Panc1 (cell line): ENCODE measurements around the gene NDUFS6. TPM values are rescaled to one million over a fixed set of nuclear protein-coding genes. Genes with fewer than 3 reads are reported as not detected.

Source experiments
- ATAC-seq: fragments of 200-7000 bp; cut with Tn5 transposase; 2 replicates; pipeline ENCODE4 v1.9.1; 2020; ENCODE audit warnings: mild to moderate bottlenecking, moderate library complexity
- BruUV-seq: library from RNA; stranded (reverse); fragments of 400-500 nt; replicated peaks from 2 replicates; lab custom pipeline; 2021; lab: Mats Ljungman, UMichigan
- CTCF ChIA-PET: fragments of 300-600 bp; sonication (Branson Sonifier 250); formaldehyde crosslinking; loops from one replicate; lab custom pipeline; 2022; ENCODE audit warnings: antibody characterized with exemption; lab: Charles Lee
- POLR2A ChIA-PET: fragments of 300-600 bp; sonication (Branson Sonifier 250); formaldehyde crosslinking; loops from one replicate; lab custom pipeline; 2022; ENCODE audit warnings: antibody characterized with exemption; lab: Charles Lee
- DNase-seq: peaks from one replicate; pipeline ENCODE4 v3.0.0-alpha.2; 2010; ENCODE audit warnings: low read depth, low spot score
- H3K27ac ChIP-seq: 2 replicates; pipeline ENCODE4 v1.5.1; 2011; ENCODE audit warnings: mild to moderate bottlenecking, low read length, inconsistent platforms
- H3K27me3 ChIP-seq: fragments of 200-500 bp; sonication (Bioruptor generic); 2 replicates; pipeline ENCODE4 v1.6.0; 2014; ENCODE audit warnings: low read length, inconsistent platforms; ENCODE audit not compliant: control insufficient read depth, insufficient read depth
- H3K36me3 ChIP-seq: fragments of 200-500 bp; sonication (Bioruptor generic); 2 replicates; pipeline ENCODE4 v1.5.1; 2014; ENCODE audit warnings: inconsistent platforms, mild to moderate bottlenecking, low read length, moderate library complexity; ENCODE audit not compliant: control insufficient read depth, insufficient read depth
- H3K4me1 ChIP-seq: 2 replicates; pipeline ENCODE4 v1.5.1; 2011; ENCODE audit warnings: inconsistent platforms, mild to moderate bottlenecking, low read length, moderate library complexity; ENCODE audit not compliant: control insufficient read depth, insufficient read depth
- H3K4me3 ChIP-seq, 2 experiments: 2 replicates each; pipeline ENCODE4 v1.5.1; 2011 to 2012; ENCODE audit warnings: low read depth in 2 of 2, low read length in 2 of 2, mild to moderate bottlenecking in 2 of 2, inconsistent platforms in 1 of 2, moderate library complexity in 1 of 2
- H3K9me3 ChIP-seq: fragments of 200-500 bp; sonication (Bioruptor generic); 2 replicates; pipeline ENCODE4 v1.5.1; 2014; ENCODE audit warnings: low read depth, mild to moderate bottlenecking, inconsistent platforms, low read length, moderate library complexity; ENCODE audit not compliant: control insufficient read depth, insufficient read depth
- POLR2AphosphoS5 ChIP-seq: IDR thresholded peaks from 2 replicates; pipeline ENCODE4 v1.6.1; 2012; ENCODE audit warnings: mild to moderate bottlenecking, low read depth, low read length, moderate library complexity
- TCF7L2 ChIP-seq: IDR thresholded peaks from 2 replicates; pipeline ENCODE4 v1.6.1; 2011; ENCODE audit warnings: mild to moderate bottlenecking, low read depth, low read length, inconsistent platforms
- in situ Hi-C: cut with HindIII; loops from 2 replicates; pipeline ENCODE4 v1.10.0; 2016; ENCODE audit warnings: low sequenced_read_pairs, low pct_unique_long_range_greater_than_20kb
- intact Hi-C: fragments of 100-400 bp; cut with micrococcal nuclease; formaldehyde crosslinking; loops from one replicate; pipeline ENCODE4 v1.10.0; 2022; ENCODE audit not compliant: unreplicated experiment
- total RNA-seq: library from RNA; stranded (reverse); gene quantifications from one replicate; pipeline ENCODE4 v1.2.1, GENCODE V29; 2021; ENCODE audit not compliant: unreplicated experiment
- TF ChIP-seq, protein P1 (sequence below): fragments of 450-650 bp; IDR thresholded peaks from 2 replicates; pipeline ENCODE4 v1.5.1; 2017; ENCODE audit warnings: mild to moderate bottlenecking
- TF ChIP-seq, protein P2 (sequence below), 2 experiments: IDR thresholded peaks; 2 replicates each; pipeline ENCODE4 v1.6.1; 2011 to 2012; ENCODE audit warnings: low read depth in 2 of 2, control low read depth in 1 of 2, low read length in 1 of 2, mild to moderate bottlenecking in 1 of 2, moderate library complexity in 1 of 2; ENCODE audit not compliant: insufficient read depth in 1 of 2

Gene NDUFS6
- total RNA-seq, 1 experiment from 2014 or later: 70.6 TPM

DNA sequence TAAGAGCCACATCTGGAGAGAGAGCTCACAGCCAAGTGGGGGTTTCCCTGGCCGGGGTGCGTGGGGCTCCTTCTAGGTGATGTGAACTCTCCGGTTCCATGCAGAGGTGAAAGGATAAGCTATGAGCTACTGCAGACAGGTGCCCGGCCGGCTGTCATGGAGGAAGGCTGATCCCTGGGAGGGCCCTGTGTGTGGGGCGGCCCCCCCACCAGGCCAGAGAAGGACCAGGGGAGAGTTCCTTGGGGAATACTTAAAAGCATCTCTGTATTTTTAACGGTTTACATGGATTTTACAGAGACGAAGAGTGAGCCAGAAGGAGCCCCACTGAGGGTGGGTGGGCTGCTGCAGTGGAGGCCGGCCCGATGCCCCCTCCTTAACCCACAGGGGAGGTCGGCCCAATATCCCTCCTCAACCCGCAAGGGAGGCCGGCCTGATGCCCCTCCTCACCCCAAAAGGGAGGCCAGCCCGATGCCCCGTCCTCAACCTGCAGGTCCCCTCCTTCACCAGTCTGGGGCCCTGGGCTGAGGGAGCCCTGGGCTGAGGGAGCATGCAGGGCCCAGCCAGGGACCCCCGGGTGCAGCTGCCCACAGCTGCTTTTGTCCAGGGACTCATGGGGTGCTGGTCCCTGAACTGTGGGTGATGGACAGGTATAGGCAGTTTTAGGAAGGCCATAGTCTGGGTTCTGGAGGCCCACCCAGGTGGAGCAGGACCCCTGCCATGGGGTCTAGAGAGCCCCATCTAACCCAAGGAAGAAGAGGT, 33.5 kb upstream of the NDUFS6 start:
- Histone ChIP-seq H3K4me3 (no peak overlapping the region), H3K27ac (no peak overlapping the region), H3K27me3 (no peaks in the 10 kb centered on the region), H3K9me3 (no peaks in the 10 kb centered on the region), H3K36me3 (no peaks in the 10 kb centered on the region), H3K4me1 (0 out of 2 replicates have a peak, but pooled peaks cover 4% of the 10 kb centered on the region)
- CTCF ChIA-PET: no interaction called here
- ATAC-seq (no peak), DNase-seq (no peak)
- in situ Hi-C loops (no loop called here), intact Hi-C loops (no loop called here)
- TF ChIP-seq TCF7L2: no peak
- TF ChIP-seq, protein P1, sequence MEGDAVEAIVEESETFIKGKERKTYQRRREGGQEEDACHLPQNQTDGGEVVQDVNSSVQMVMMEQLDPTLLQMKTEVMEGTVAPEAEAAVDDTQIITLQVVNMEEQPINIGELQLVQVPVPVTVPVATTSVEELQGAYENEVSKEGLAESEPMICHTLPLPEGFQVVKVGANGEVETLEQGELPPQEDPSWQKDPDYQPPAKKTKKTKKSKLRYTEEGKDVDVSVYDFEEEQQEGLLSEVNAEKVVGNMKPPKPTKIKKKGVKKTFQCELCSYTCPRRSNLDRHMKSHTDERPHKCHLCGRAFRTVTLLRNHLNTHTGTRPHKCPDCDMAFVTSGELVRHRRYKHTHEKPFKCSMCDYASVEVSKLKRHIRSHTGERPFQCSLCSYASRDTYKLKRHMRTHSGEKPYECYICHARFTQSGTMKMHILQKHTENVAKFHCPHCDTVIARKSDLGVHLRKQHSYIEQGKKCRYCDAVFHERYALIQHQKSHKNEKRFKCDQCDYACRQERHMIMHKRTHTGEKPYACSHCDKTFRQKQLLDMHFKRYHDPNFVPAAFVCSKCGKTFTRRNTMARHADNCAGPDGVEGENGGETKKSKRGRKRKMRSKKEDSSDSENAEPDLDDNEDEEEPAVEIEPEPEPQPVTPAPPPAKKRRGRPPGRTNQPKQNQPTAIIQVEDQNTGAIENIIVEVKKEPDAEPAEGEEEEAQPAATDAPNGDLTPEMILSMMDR: no peak
- no peak for TF ChIP-seq POLR2AphosphoS5
- TF ChIP-seq, protein P2, sequence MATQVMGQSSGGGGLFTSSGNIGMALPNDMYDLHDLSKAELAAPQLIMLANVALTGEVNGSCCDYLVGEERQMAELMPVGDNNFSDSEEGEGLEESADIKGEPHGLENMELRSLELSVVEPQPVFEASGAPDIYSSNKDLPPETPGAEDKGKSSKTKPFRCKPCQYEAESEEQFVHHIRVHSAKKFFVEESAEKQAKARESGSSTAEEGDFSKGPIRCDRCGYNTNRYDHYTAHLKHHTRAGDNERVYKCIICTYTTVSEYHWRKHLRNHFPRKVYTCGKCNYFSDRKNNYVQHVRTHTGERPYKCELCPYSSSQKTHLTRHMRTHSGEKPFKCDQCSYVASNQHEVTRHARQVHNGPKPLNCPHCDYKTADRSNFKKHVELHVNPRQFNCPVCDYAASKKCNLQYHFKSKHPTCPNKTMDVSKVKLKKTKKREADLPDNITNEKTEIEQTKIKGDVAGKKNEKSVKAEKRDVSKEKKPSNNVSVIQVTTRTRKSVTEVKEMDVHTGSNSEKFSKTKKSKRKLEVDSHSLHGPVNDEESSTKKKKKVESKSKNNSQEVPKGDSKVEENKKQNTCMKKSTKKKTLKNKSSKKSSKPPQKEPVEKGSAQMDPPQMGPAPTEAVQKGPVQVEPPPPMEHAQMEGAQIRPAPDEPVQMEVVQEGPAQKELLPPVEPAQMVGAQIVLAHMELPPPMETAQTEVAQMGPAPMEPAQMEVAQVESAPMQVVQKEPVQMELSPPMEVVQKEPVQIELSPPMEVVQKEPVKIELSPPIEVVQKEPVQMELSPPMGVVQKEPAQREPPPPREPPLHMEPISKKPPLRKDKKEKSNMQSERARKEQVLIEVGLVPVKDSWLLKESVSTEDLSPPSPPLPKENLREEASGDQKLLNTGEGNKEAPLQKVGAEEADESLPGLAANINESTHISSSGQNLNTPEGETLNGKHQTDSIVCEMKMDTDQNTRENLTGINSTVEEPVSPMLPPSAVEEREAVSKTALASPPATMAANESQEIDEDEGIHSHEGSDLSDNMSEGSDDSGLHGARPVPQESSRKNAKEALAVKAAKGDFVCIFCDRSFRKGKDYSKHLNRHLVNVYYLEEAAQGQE (IDR thresholded peaks at IDR 0.05; ENCODE audit: insufficient read depth in 1 of 2, low read depth in 2 of 2, low read length in 1 of 2): no peak
- no TSS peak for BruUV-seq
- POLR2A ChIA-PET: interaction anchor here (0.7 kb wide), 1 partner anchor 287 kb away, joined by 4 read pairs; no protein-coding TSS in a partner anchor

DNA sequence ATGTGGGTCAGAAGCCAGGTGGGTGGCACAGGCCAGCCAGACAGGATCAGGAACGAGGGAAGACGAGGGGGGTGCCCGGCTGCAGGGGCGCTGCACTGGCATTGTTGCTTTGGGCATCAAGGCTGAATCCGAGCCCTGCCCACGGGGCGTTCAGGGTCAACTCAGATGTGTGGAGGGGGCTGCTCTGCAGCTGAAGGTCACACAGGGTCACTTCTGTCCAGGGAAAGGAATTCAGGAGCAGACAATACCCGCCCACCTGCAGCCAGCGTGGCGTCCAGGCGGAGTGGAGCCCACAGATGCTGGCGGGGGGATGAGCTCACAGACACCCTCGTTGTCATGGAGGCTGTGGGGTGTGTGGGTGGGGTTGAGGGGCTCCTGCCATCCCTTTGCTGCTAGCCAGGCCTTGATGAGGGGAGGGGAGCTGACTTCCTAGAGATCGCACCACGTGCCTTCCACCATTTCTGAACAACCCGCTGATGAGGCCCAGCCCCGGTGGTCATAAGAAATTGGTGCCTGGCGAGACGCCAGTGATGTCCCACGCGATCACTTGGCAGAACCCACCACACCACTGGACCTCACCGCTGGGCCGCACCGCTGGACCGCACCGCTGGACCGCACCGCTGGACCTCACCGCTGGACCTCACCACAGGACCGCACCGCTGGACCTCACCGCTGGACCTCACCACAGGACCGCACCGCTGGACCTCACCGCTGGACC, 32.8 kb upstream of the NDUFS6 start:
- 0 out of 2 replicates have a peak, but pooled peaks cover 4% of the 10 kb centered on the region for H3K4me1 ChIP-seq
- in situ Hi-C loops (no loop called here), intact Hi-C loops (no loop called here)
- no peak overlapping the region for H3K4me3 ChIP-seq
- no peaks in the 10 kb centered on the region for H3K27me3 ChIP-seq
- ChIA-PET POLR2A (no interaction called here), CTCF (no interaction called here)
- DNase-seq: no peak
- no peak for ATAC-seq
- H3K36me3 ChIP-seq: no peaks in the 10 kb centered on the region
- H3K27ac ChIP-seq: no peak overlapping the region
- BruUV-seq: no TSS peak
- TF ChIP-seq, protein P2 (IDR thresholded peaks at IDR 0.05; ENCODE audit: insufficient read depth in 1 of 2, low read depth in 2 of 2, low read length in 1 of 2): no peak
- TF ChIP-seq TCF7L2: no peak
- no peaks in the 10 kb centered on the region for H3K9me3 ChIP-seq
